Activated CD4-positive, alpha-beta T cell treated with anti-CD3 and anti-CD28 coated beads, Interleukin-2, amount 10 ng/mL, durations not matched to agents 7 days and 5 days (primary cell): ENCODE data around the gene RIMBP2. TPM values are rescaled to one million over a fixed set of nuclear protein-coding genes. Genes with fewer than 3 reads are reported as not detected.
"Not testable (repeated sequence)": the region's sequence is repeated elsewhere in the genome, so short reads cannot be mapped to it uniquely, and the experiment has no call there.

Experiments used
- CTCF ChIA-PET: fragments of 350-600 bp; sonication (Branson Sonifier 250); formaldehyde crosslinking; loops from one replicate; lab custom pipeline; 2021; ENCODE audit warnings: antibody characterized with exemption; lab: Charles Lee
- POLR2A ChIA-PET: fragments of 350-600 bp; sonication (Branson Sonifier 250); formaldehyde crosslinking; loops from one replicate; lab custom pipeline; 2021; ENCODE audit warnings: antibody characterized with exemption; lab: Charles Lee
- DNase-seq: peaks from one replicate; pipeline ENCODE4 v3.0.0-alpha.2; 2020
- H3K27ac Mint-ChIP-seq: one replicate; pipeline ENCODE4 v1.8.0; 2021; ENCODE audit warnings: mild to moderate bottlenecking, moderate library complexity, mixed read lengths
- H3K27me3 Mint-ChIP-seq: one replicate; pipeline ENCODE4 v1.8.0; 2021; ENCODE audit warnings: mixed read lengths
- H3K36me3 Mint-ChIP-seq: one replicate; pipeline ENCODE4 v1.8.0; 2021; ENCODE audit warnings: low read depth, mixed read lengths
- H3K4me1 Mint-ChIP-seq: one replicate; pipeline ENCODE4 v1.8.0; 2021; ENCODE audit warnings: mixed read lengths
- H3K4me3 Mint-ChIP-seq: one replicate; pipeline ENCODE4 v1.8.0; 2021; ENCODE audit warnings: mild to moderate bottlenecking, moderate library complexity, mixed read lengths
- H3K9me3 Mint-ChIP-seq: one replicate; pipeline ENCODE4 v1.8.0; 2021; ENCODE audit warnings: mixed read lengths
- total RNA-seq, 2 experiments: library from RNA; stranded (reverse); gene quantifications; one replicate each; pipeline ENCODE4 v1.2.3, GENCODE V29; 2021

Gene RIMBP2
- total RNA-seq, 2 experiments from 2014 or later = not detected

DNA sequence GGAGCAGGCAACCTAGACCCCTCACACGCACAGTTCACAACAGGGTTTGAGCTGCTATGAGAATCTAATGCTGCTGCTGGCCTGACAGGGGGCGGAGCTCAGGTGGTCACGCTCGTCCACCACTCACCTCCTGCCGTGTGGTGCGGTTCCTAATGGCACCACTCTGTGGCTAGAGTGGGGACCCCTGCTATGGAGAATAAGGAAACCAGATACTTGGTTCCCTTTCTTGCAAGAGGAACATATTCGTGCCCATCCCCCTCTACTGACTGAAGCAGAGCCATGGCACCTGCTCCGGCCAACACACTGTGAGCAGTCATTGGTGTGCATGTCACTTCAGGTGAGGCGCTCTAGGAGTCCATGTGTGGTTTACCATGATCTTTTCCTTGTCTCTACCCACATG lies 30.4 kb upstream of the RIMBP2 start:
- ChIA-PET CTCF (no interaction called here), POLR2A (no interaction called here)
- Mint-ChIP-seq H3K36me3 (no peaks in the 10 kb centered on the region), H3K27ac (no peak overlapping the region), H3K27me3 (peaks cover 2% of the 10 kb centered on the region), H3K4me3 (no peak overlapping the region), H3K9me3 (peaks cover 2% of the 10 kb centered on the region), H3K4me1 (peaks cover 4% of the 10 kb centered on the region)
- no peak for DNase-seq

GRCh38 chr12:130745921-130746320 lies 29.8 kb upstream of the RIMBP2 start:
- peaks cover 4% of the 10 kb centered on the region for H3K4me1 Mint-ChIP-seq
- peaks cover 2% of the 10 kb centered on the region for H3K9me3 Mint-ChIP-seq
- H3K27ac Mint-ChIP-seq = no peak overlapping the region
- no peak for DNase-seq
- CTCF ChIA-PET = no interaction called here
- no peak overlapping the region for H3K4me3 Mint-ChIP-seq
- POLR2A ChIA-PET = no interaction called here
- no peaks in the 10 kb centered on the region for H3K36me3 Mint-ChIP-seq
- peaks cover 2% of the 10 kb centered on the region for H3K27me3 Mint-ChIP-seq

- no peak overlapping the region for H3K4me3 Mint-ChIP-seq
- no peaks in the 10 kb centered on the region for H3K36me3 Mint-ChIP-seq
- H3K9me3 Mint-ChIP-seq = peaks cover 2% of the 10 kb centered on the region
- POLR2A ChIA-PET = no interaction called here
- H3K4me1 Mint-ChIP-seq = peaks cover 4% of the 10 kb centered on the region
- no peak overlapping the region for H3K27ac Mint-ChIP-seq
- DNase-seq = no peak
- H3K27me3 Mint-ChIP-seq = peaks cover 2% of the 10 kb centered on the region
- CTCF ChIA-PET = no interaction called here
Observed at GRCh38 chr12:130744274-130744673, 28.2 kb upstream of the RIMBP2 start.

- H3K9me3 Mint-ChIP-seq = peaks cover 2% of the 10 kb centered on the region
- ChIA-PET POLR2A (no interaction called here), CTCF (interaction anchor here (0.5 kb wide), 1 partner anchor 629 kb away, joined by 3 read pairs; no protein-coding TSS in a partner anchor)
- no peaks in the 10 kb centered on the region for H3K36me3 Mint-ChIP-seq
- peaks cover 4% of the 10 kb centered on the region for H3K4me1 Mint-ChIP-seq
- H3K4me3 Mint-ChIP-seq = no peak overlapping the region
- H3K27ac Mint-ChIP-seq = no peak overlapping the region
- no peak for DNase-seq
- H3K27me3 Mint-ChIP-seq = peaks cover 2% of the 10 kb centered on the region
Observed at GRCh38 chr12:130743606-130744005, 27.5 kb upstream of the RIMBP2 start.

GRCh38 chr12:130743176-130743575 lies 27.1 kb upstream of the RIMBP2 start:
- Mint-ChIP-seq H3K4me3 (no peak overlapping the region), H3K9me3 (peaks cover 2% of the 10 kb centered on the region), H3K27me3 (peaks cover under 1% of the 10 kb centered on the region), H3K27ac (no peak overlapping the region), H3K36me3 (no peaks in the 10 kb centered on the region), H3K4me1 (peaks cover 4% of the 10 kb centered on the region)
- ChIA-PET CTCF (interaction anchor here (0.5 kb wide), 1 partner anchor 628 kb away, joined by 3 read pairs; no protein-coding TSS in a partner anchor), POLR2A (no interaction called here)
- no peak for DNase-seq

DNA sequence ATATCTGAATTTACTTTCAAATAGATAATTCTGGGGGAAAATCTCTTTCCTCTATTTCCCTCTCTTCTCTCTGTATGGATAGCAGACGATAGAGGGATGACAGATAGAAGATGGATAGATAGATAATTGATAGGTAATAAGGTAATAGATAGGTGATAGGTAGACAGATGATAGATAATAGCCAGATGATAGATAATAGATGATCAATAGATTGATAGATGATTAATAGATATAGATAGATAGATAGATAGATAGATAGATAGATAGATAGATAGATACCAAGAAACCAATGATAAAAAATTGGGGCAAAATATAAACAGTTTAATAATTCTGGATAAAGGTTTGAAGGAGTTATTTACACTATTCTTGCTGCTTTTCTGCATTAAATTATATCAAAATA lies 26.6 kb upstream of the RIMBP2 start:
- no peaks in the 10 kb centered on the region for H3K27me3 Mint-ChIP-seq
- CTCF ChIA-PET = no interaction called here
- DNase-seq = no peak
- H3K27ac Mint-ChIP-seq = no peak overlapping the region
- H3K4me1 Mint-ChIP-seq = peaks cover under 1% of the 10 kb centered on the region
- H3K4me3 Mint-ChIP-seq = no peak overlapping the region
- POLR2A ChIA-PET = no interaction called here
- no peaks in the 10 kb centered on the region for H3K36me3 Mint-ChIP-seq
- peaks cover 2% of the 10 kb centered on the region for H3K9me3 Mint-ChIP-seq

DNA sequence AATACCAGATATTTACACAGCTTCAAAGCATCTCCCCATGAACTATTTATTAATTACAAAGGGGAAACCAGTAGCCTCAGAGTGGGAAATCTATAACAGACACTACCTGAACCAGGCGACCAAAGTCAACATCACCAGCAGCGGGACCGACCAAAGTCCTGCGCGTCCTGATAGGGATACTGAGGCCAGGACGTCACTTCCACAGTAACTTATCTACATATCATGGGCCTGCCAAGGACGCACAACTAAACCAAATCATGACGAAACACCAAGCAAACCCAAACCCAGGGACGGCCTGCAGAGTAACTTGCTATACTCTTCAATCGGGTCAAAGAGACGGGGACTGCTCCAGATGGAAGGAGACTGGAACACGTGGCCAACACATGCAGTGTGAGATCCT lies 26.0 kb upstream of the RIMBP2 start:
- no peak overlapping the region for H3K27ac Mint-ChIP-seq
- no peaks in the 10 kb centered on the region for H3K27me3 Mint-ChIP-seq
- H3K36me3 Mint-ChIP-seq = no peaks in the 10 kb centered on the region
- ChIA-PET POLR2A (no interaction called here), CTCF (no interaction called here)
- H3K4me1 Mint-ChIP-seq = no peaks in the 10 kb centered on the region
- DNase-seq = no peak
- H3K4me3 Mint-ChIP-seq = no peak overlapping the region
- peaks cover 2% of the 10 kb centered on the region for H3K9me3 Mint-ChIP-seq

DNA sequence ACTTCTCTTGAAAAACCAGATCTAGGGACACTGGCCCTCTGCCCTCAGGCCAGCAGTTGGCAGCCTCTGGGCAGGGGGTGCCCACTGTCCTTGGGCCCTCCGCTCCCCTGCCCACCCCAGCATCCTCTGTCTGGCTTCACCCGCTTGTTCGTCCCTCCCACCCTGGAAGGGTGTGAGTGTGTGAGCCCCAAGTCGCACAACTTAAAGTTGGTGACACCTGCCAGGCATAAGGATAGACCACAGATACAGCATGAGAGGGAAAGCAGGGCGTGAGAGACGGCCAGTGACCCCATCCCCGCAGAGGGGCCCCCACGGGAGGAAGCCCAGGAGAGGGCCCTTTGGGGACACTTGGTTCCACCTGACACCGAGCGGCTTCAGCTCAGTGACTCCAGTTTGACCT lies 23.5 kb upstream of the RIMBP2 start:
- Mint-ChIP-seq H3K4me3 (no peak overlapping the region), H3K9me3 (peaks cover 2% of the 10 kb centered on the region), H3K36me3 (no peaks in the 10 kb centered on the region), H3K27ac (no peak overlapping the region), H3K4me1 (no peaks in the 10 kb centered on the region), H3K27me3 (no peaks in the 10 kb centered on the region)
- ChIA-PET CTCF (interaction anchor here (1.1 kb wide), 1 partner anchor 8 kb away, joined by 3 read pairs; no protein-coding TSS in a partner anchor), POLR2A (no interaction called here)
- DNase-seq = no peak

DNA sequence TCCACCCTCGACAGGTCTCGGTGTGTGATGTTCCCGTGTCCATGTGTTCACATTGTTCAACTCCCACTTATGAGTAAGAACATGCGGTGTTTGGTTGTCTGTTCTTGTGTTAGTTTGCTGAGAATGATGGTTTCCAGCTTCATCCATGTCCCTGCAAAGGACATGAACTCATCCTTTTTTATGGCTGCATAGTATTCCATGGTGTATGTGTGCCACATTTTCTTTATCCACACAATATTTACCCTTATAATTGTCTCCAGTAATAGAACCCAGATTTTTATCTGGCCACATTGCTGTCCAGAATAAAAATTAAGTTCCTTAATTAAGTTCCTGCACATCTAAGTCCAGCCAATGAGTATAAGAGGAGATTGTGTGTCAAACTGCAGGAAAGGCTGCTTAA lies 22.3 kb upstream of the RIMBP2 start:
- CTCF ChIA-PET = interaction anchor here (0.6 to 1.1 kb wide), 3 partner anchors 10 to 58 kb away, joined by 3 to 4 read pairs (median 3); no protein-coding TSS in a partner anchor
- H3K9me3 Mint-ChIP-seq, H3K27ac Mint-ChIP-seq, H3K27me3 Mint-ChIP-seq, H3K36me3 Mint-ChIP-seq, H3K4me1 Mint-ChIP-seq, POLR2A ChIA-PET, H3K4me3 Mint-ChIP-seq, DNase-seq: not testable (repeated sequence)

GRCh38 chr12:130737731-130738130 lies 21.6 kb upstream of the RIMBP2 start:
- Mint-ChIP-seq H3K27ac (no peak overlapping the region), H3K27me3 (no peaks in the 10 kb centered on the region), H3K9me3 (no peaks in the 10 kb centered on the region), H3K36me3 (no peaks in the 10 kb centered on the region), H3K4me3 (no peak overlapping the region), H3K4me1 (no peaks in the 10 kb centered on the region)
- CTCF ChIA-PET = no interaction called here
- POLR2A ChIA-PET = no interaction called here
- DNase-seq = no peak

GRCh38 chr12:130729344-130729743 lies 13.2 kb upstream of the RIMBP2 start:
- Mint-ChIP-seq H3K36me3 (no peaks in the 10 kb centered on the region), H3K27ac (no peak overlapping the region), H3K9me3 (peaks cover 12% of the 10 kb centered on the region), H3K27me3 (no peaks in the 10 kb centered on the region), H3K4me3 (no peak overlapping the region), H3K4me1 (no peaks in the 10 kb centered on the region)
- CTCF ChIA-PET = no interaction called here
- DNase-seq = no peak
- POLR2A ChIA-PET = no interaction called here

- Mint-ChIP-seq H3K4me3 (no peak overlapping the region), H3K27me3 (no peaks in the 10 kb centered on the region), H3K27ac (no peak overlapping the region), H3K4me1 (no peaks in the 10 kb centered on the region), H3K36me3 (no peaks in the 10 kb centered on the region), H3K9me3 (peaks cover 12% of the 10 kb centered on the region)
- ChIA-PET POLR2A (no interaction called here), CTCF (no interaction called here)
- DNase-seq = no peak
Observed at GRCh38 chr12:130728158-130729058, 12.3 kb upstream of the RIMBP2 start.

GRCh38 chr12:130719263-130719859 lies 3.3 kb upstream of the RIMBP2 start:
- Mint-ChIP-seq H3K27me3 (peaks cover 31% of the 10 kb centered on the region), H3K4me1 (peaks cover 2% of the 10 kb centered on the region), H3K36me3 (no peaks in the 10 kb centered on the region), H3K4me3 (no peak overlapping the region), H3K9me3 (peaks cover 14% of the 10 kb centered on the region), H3K27ac (no peak overlapping the region)
- no peak for DNase-seq
- CTCF ChIA-PET = no interaction called here
- POLR2A ChIA-PET = no interaction called here
